Measurements from ENCODE around the gene ACTG1.

Gene ACTG1

DNA sequence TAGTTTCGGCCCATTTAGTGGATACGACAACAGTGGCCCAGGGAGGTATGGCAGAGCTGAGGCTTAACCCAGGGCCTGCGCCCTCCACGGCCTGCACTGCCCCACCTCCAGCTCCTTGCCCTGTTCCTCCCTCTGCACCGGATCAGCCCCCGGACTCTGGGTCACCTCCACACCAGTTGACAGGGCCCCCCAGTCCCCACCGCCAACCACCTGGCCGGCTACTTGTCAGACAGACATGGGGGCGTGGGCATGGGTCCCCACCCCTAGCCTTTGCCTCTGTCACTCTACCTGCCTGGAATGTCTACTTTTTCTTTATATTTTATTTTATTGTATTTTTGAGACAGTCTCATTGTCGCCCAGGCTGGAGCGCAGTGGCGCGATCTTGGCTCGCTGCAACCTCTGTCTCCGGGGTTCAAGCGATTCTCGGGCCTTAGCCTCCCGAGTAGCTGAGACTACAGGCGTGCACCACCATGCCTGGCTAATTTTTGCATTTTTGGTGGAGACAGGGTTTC lies 3.0 kb upstream of the ACTG1 start:
- DNase-seq = no peak

- DNase-seq = peak; percentile 47
Measured at GRCh38 chr17:81514739-81515529, 2.3 kb upstream of the ACTG1 start.

- DNase-seq = no peak
Measured at GRCh38 chr17:81514489-81514738, 1.8 kb upstream of the ACTG1 start.

DNA sequence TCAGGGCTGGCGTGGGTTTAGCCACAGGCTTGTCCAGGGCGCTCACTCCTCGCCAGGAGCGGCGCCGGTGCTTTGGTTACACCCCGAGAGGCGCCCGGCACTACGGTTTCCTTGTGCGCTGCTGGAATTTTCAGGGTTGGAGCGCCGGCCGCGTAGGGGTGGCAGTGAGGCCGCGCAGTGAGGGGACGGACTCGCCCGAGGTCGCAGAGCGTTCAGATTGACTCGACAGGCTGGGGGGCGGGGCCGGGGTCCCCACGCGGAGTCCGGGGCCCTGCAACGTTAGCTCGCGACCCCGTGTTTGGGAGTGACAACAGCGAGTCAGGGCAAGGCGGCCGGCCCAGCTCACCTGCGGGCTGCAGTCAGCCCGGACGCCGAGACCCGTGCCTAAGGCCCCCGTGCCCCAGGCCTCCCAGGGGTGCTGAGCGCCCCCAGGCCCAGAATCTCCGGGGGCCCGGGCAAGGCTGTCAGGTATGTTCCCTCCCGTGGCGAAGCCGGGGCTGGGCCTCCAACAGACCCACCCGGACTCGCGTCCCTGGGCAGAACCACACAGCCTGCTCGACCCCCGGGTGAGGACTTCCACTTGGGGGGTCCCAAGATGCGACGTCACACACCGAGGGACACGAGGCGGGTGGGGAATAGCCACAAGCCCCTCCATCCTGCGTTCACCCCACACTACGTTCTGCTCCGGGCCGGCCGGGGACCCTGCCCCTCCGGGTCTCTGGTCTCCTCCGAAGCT lies 1.3 kb upstream of the ACTG1 start:
- peak; percentile 71 for DNase-seq

GRCh38 chr17:81513372-81513752 lies 763 bp upstream of the ACTG1 start:
- DNase-seq = peak; percentile 71

GRCh38 chr17:81511804-81512561 lies 616 bp downstream of the ACTG1 start:
- no peak for DNase-seq

DNA sequence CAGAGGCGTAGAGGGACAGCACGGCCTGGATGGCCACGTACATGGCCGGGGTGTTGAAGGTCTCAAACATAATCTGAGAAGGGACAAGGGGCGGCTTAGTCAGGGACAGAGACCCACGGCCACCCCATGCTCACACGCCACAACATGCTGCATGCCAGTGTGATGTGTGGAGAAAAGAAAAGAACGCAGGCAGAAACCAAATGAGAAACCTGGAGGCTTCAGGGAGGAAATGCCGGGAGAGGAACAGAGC lies 1.1 kb downstream of the ACTG1 start:
- no peak for DNase-seq

DNA sequence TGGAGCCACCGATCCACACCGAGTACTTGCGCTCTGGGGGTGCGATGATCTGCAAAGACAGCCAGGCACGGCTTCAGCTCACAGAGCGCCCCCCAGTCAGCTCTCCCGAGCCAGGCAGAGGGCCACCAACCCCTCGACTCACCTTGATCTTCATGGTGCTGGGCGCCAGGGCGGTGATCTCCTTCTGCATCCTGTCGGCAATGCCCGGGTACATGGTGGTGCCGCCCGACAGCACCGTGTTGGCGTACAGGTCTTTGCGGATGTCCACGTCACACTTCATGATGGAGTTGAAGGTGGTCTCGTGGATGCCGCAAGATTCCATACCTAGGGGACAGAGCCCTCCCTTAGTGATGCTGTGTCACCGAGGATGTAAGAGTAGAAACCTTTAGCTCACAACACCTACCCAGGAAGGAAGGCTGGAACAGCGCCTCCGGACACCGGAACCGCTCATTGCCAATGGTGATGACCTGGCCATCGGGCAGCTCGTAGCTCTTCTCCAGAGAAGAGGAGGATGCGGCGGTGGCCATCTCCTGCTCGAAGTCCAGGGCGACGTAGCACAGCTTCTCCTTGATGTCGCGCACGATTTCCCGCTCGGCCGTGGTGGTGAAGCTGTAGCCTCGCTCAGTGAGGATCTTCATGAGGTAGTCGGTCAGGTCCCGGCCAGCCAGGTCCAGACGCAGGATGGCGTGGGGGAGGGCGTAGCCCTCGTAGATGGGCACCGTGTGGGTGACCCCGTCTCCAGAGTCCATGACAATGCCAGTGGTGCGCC lies 1.6 kb downstream of the ACTG1 start:
- no peak for DNase-seq

GRCh38 chr17:81509972-81510784 lies 2.4 kb downstream of the ACTG1 start:
- DNase-seq = no peak

DNA sequence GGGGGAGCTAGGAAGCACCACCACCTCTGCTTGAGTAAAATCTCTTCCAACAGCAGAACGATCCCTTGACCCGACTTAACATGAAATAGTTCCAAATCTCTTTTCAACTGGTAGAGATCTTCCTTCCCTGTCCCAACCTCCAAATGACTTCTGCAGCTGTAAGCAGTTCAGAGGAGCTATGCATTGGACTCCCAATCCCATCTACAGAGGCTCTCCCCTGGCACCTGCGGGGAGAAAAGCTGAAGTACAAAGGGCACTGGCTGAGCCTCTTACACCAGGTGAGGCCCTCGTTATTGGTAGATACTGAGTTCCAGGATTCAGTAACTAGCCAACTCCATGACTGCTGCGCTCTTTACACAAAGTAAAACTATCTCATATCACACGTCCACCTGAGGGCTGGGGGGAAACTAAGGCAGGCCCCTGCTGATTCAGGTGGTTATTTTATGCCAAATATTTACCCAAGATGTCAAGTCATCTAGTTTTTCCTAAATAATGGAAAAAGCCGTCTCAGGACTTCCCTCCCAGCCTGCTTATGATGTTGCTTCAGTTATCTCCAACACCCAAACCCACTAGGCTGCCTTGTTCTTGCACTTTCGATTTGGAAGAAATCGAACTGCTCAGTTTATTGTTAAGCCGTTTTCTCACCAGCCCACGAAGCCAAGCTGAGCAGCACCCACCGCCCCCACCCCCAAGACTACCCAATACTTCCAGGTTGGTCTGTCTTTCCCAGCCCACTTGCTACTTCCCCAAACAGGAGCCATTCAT lies 3.2 kb downstream of the ACTG1 start:
- DNase-seq = no peak

DNA sequence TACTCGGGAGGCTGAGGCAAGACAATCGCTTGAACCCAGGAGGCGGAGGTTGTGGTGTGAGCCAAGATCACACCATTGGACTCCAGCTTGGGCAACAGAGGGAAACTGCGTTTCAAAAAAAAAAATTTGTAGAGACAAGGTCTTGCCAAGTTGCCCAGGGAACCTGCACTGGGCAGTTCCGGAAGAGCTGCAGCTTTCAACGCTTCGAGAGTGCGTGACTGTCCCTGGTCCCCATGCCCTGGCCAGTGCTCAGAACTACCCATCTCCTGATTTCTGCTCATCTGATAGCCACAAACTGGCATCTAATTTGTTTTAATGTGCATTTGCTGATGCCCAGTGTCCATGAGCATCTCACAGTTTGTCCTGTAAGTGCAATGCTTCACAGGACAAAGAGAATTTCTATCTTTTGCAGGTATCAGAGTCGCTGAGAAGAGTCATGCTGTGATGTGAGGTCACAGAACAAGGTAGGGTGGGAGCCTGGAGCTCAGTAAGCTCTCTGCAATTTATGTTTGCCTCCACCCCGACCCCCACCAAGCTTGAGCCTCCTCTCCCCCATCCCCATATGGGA lies 3.9 kb downstream of the ACTG1 start:
- no peak for DNase-seq

GRCh38 chr17:81503619-81504018 lies 9.0 kb downstream of the ACTG1 start:
- no peak for DNase-seq

DNA sequence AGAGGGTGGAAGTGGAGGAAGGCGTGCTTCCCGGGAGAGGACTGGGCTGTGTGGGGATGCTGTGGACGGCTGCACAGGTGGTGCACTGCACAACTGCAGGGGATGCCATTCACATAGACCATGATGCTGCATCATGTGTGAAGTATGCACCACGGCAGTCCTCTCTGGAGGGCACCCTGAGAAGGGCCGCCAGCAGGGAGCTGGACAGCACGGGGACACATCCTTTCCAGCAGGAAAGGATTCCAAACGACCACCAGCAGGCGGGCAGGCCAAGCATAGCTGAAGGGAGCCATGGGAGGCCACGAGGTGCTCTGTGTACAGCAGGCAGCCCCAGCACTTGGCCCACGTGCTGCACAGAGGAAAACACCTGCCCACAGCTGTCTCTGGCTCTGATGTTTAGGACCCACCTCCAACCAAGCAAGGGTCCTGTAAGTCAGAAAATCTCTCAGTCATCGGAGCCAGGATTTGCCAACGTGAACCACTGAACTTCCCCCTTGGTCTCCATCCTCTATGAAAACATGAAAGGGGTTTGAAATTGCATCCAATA lies 10.1 kb downstream of the ACTG1 start:
- no peak for DNase-seq

GRCh38 chr17:81500047-81500446 lies 12.6 kb downstream of the ACTG1 start:
- no peak for DNase-seq

DNA sequence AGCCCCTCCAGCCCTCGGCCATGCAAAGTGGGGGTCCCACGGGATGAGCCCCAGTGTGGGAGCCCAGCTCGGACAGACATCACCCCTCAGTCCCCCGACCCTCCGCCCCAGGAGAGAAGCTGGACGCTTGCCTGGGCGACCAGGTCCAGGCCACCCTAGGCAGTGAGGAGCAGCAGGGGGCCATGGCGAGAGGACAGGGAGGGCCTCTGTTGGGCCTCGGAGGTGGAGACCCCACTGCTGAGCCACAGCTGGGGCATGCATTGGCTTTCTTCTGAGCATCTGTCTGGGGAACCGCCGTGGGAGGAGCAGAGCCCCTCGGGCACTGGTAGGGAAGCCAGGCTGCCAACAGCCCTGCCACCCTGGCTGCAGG lies 13.0 kb downstream of the ACTG1 start:
- DNase-seq = no peak

DNA sequence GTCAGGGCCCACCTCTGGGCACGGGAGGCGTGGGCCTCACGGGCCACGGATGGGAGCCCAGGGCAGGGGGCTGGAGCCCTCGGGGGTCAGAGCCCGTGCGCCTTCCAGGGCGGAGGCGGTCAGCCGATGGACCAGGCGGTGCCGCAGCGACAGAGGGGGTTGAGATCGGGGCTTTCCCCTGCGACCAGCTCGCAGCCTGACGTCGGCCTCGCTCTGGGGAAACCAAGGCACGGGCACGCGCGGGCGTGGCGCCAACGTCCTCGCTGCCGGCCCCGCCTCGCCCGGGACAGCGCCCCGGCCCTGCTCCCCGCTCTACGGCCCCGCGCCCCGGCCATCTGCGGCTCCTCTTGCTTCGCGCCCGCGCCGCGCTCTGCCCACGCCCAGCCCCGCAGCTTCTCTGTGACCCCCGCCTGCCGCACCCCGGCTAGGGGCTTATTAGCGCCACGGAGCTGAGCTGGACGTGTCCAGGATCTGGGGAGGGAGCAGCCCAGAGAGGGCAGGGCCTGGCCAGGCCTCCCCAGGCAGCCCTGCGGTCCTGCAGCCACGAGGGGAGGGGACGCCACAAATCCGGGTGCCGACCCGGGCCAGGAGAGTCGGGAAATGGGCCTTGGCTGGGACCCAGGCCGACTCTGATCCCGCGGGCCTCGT lies 13.5 kb downstream of the ACTG1 start:
- no peak for DNase-seq

DNA sequence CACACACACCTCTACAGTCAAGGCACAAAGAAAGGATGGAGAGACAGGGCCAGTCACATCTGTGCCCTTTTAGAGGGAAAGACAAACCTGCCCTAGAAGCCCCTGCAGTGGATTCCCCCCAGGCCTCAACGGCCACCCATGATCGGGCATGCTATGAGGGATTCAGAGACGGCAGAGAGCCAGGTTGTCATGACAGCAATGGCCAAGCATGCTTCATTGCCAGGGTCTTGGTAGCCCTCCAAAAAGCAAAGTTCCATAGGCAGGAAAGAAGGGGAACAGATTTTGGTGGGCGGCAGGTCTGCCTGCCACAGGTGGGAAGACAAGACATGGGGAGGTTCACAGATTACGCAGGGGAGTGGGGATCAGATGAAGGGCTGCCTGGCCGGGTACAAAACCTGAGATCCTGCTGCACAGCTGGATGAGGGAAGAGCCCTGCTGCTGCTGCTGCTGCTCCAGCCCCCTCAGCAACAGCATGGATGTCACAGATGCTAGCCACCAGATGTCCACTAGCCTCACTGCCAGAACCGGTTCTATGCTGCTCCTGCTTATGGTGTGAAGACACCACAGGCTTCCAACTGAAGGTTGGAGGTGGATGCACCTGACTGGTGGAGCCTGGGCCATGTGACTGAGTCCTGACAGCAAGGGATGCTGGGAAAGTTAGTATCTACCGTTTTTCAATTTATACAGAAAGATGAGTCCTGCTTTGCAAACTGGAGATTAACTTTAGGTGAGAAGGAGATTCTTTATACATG lies 17.8 kb downstream of the ACTG1 start:
- DNase-seq = no peak

DNA sequence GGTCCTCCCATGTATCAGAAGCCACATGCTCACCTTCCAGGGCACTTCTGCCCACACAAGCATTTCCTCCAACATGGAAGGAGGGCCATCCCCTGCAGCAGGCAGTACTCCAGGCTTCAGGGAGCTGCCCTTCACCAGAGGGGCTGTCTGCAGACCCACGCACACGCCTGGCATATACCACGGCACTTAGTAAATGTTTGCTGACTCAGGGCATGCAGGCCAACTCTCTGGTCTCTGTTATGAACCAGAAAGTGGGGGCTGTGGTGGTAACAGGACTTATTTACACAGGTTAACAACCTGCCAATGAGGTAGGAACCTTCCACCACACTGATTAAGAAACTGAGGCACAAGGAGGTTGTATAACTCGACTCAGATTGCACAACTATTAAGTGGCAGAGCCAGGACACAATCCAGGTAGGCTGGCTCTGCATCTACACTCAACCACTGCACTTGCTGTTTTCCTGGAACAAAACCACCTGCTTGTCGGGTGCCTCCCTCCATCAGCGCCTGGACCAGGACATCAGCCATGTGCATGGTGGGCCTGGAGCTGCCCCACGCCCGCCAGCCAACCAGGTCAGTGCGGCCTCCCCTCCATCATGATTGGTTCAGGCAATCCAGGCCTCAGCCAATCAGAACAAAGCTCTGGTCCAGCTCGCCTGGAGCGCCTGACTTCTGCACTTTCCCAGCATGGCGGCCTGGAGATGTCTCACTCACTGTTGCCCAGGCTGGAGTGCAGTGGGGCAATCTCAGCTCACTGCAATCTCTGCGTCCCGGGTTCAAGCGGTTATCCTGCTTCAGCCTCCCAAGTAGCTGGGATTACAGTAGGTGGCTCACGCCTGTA lies 19.2 kb downstream of the ACTG1 start:
- no peak for DNase-seq

DNA sequence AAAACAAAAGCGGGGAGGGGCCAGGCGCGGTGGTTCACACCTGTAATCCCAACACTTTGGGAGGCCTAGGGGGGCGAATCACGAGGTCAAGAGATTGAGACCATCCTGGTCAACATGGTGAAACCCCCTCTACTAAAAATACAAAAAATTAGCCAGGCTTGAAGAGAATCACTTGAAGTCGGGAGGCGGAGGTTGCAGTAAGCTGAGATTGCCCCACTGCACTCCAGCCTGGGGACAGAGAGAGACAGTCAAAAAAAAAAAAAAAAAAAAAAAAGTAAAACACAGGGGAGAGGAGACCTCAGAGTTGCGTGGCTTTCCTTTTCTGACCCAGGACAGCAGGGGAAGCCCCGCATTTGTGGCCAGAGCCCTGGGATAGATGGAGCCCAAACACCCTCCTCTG lies 19.9 kb downstream of the ACTG1 start:
- DNase-seq = no peak

All from NCI-H748 treated with DMSO at 0.1 percent for 48 hours (cell line).